ENCODE results near the gene SLC5A12.
"Not testable (repeated sequence)": the region's sequence is repeated elsewhere in the genome, so short reads cannot be mapped to it uniquely, and the experiment has no call there.

SLC5A12 gene

DNA sequence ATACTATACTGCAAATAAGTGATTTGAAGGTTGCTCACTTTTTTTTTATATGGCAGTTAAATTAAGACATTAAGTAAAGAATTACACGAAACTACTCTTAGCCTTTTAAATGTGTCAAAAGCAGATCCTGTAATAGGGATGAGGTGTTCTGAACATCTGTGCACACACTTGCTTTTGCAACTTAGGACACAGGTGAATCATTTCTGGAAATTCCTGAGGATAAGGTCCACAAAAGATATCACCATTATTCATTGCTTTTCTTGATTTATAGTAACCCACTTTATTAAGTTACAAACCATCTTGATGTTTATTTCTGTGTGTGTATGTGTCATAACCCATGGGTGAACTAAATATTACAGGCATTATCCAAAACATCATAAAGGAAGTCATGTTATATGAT is 55.9 kb downstream of the SLC5A12 start:
- Histone ChIP-seq H3K27me3 (replicated peaks) (no peaks in the 10 kb centered on the region), H3K27ac (no peak overlapping the region), H3K4me3 (ENCODE audit: low read depth, low read length) (no peak overlapping the region), H3K36me3 (replicated peaks) (no peaks in the 10 kb centered on the region)
- TF ChIP-seq, protein P1, sequence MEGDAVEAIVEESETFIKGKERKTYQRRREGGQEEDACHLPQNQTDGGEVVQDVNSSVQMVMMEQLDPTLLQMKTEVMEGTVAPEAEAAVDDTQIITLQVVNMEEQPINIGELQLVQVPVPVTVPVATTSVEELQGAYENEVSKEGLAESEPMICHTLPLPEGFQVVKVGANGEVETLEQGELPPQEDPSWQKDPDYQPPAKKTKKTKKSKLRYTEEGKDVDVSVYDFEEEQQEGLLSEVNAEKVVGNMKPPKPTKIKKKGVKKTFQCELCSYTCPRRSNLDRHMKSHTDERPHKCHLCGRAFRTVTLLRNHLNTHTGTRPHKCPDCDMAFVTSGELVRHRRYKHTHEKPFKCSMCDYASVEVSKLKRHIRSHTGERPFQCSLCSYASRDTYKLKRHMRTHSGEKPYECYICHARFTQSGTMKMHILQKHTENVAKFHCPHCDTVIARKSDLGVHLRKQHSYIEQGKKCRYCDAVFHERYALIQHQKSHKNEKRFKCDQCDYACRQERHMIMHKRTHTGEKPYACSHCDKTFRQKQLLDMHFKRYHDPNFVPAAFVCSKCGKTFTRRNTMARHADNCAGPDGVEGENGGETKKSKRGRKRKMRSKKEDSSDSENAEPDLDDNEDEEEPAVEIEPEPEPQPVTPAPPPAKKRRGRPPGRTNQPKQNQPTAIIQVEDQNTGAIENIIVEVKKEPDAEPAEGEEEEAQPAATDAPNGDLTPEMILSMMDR (IDR thresholded peaks at IDR 0.05; ENCODE audit: low read depth, low read length, missing control alignments): no peak
- no peak for DNase-seq
- in situ Hi-C loops (cut with HindIII; ENCODE audit: low pct_ligation_motif_present, low sequenced_read_pairs): no loop called here

DNA sequence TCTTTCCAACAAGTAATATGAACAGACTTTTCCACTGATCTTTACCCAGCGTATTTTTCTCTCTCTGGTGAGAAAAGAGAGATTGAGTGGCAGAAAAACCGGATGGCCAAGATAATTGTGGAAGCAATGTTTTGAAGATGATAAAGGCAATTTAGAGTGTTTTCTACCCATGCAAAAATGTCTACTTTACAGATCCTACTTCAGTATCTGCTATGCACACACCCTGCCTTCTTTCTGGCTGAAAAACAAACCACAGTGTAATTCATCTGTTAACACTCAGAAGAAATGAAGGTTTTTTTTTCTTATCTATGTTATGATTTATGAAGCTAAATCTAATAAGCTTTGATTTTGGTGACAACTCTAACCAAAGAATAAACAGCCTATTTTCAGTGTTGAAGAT is 56.8 kb downstream of the SLC5A12 start:
- in situ Hi-C loops (cut with HindIII; ENCODE audit: low pct_ligation_motif_present, low sequenced_read_pairs): no loop called here
- H3K27me3 ChIP-seq (replicated peaks): no peaks in the 10 kb centered on the region
- no peak for DNase-seq
- H3K4me3 ChIP-seq (ENCODE audit: low read depth, low read length): no peak overlapping the region
- TF ChIP-seq, protein P1 (IDR thresholded peaks at IDR 0.05; ENCODE audit: low read depth, low read length, missing control alignments): no peak
- H3K27ac ChIP-seq: no peak overlapping the region
- H3K36me3 ChIP-seq (replicated peaks): no peaks in the 10 kb centered on the region

DNA sequence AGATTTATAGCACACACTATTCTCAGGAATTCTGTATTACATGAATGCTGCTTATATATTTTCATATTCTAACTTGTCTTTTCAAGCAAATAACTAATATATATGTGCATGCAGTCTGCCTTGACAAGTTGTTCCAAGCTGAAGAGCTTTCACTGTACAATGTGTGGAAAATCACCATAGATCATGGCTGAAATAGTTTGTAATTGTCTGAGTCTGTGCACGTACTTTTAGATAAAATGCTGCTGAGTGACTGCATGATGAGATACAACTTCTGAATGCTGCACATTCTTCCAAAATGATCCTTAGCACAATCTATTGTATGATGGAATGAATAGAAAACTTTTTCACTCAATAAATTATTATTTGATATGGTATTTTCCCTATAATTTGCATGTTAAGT is 58.9 kb downstream of the SLC5A12 start:
- H3K4me3 ChIP-seq (ENCODE audit: low read depth, low read length): no peak overlapping the region
- H3K36me3 ChIP-seq (replicated peaks): no peaks in the 10 kb centered on the region
- no peak for DNase-seq
- TF ChIP-seq, protein P1 (IDR thresholded peaks at IDR 0.05; ENCODE audit: low read depth, low read length, missing control alignments): no peak
- no peak overlapping the region for H3K27ac ChIP-seq
- in situ Hi-C loops (cut with HindIII; ENCODE audit: low pct_ligation_motif_present, low sequenced_read_pairs): no loop called here
- H3K27me3 ChIP-seq (replicated peaks): no peaks in the 10 kb centered on the region

DNA sequence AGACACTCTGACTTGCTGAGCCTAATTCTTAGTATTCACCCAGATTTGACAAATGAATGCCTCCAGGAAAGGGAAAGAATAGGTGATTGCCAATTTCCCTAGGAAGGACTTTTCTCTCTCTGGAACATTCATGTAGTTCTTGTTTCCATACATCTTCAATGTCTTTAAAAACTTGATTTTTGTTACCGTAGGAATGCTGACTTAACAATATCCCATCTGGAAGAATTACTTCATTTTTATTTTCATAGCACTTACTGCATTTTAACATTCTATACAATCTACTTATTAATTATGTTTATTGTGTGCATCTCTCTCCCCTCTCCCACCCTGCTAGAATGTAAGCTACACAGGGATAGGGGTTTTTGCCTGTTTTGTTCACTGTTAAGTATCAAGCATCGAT is 66.6 kb downstream of the SLC5A12 start:
- Histone ChIP-seq H3K27ac (no peak overlapping the region), H3K27me3 (replicated peaks) (no peaks in the 10 kb centered on the region), H3K36me3 (replicated peaks) (no peaks in the 10 kb centered on the region), H3K4me3 (ENCODE audit: low read depth, low read length) (no peak overlapping the region)
- DNase-seq: no peak
- in situ Hi-C loops (cut with HindIII; ENCODE audit: low pct_ligation_motif_present, low sequenced_read_pairs): no loop called here
- TF ChIP-seq, protein P1 (IDR thresholded peaks at IDR 0.05; ENCODE audit: low read depth, low read length, missing control alignments): no peak

DNA sequence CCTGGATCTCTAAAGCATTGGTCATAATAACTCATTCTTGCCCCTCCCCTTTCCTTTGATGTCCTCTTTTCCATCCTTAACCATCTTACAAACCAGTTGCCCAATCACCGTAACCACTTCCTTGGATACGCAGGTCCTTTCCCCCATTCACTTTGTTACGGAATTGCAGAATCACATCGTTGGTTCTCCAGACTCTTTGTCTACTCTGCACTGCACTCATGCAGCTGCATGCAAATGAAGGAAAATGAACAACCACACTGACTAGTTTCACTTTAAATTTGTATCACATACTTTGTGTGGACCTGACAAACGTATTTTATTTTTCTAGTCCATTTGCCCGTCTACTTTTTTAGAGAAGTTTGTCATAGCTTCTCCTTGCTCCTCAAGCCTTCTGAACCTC is 69.9 kb downstream of the SLC5A12 start:
- in situ Hi-C loops (cut with HindIII; ENCODE audit: low pct_ligation_motif_present, low sequenced_read_pairs): no loop called here
- Histone ChIP-seq H3K27me3 (replicated peaks) (no peaks in the 10 kb centered on the region), H3K27ac (no peak overlapping the region), H3K4me3 (ENCODE audit: low read depth, low read length) (no peak overlapping the region), H3K36me3 (replicated peaks) (no peaks in the 10 kb centered on the region)
- TF ChIP-seq, protein P1 (IDR thresholded peaks at IDR 0.05; ENCODE audit: low read depth, low read length, missing control alignments): no peak
- DNase-seq: no peak

DNA sequence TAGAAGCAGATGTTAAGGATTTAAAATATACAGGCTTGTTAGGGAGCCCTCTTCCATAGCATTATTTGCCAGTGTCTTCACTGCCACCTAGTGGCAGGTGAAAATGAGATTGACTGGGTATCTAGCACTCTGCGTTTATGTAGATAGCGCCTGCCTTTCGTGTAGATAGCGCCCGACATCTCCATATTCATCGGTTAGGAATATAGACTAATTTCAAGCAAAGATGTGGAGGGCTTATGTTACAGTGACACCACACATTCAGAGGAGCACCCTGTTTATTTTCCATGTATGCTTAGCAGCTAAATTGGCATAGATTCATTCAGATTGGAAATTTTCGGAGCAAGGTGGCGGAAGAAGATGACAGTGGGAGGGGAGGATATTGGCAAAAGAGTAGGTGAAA is 72.0 kb downstream of the SLC5A12 start:
- Histone ChIP-seq H3K27me3 (replicated peaks) (no peaks in the 10 kb centered on the region), H3K27ac (no peak overlapping the region), H3K4me3 (ENCODE audit: low read depth, low read length) (no peak overlapping the region), H3K36me3 (replicated peaks) (no peaks in the 10 kb centered on the region)
- DNase-seq: peak; percentile 73
- in situ Hi-C loops (cut with HindIII; ENCODE audit: low pct_ligation_motif_present, low sequenced_read_pairs): no loop called here
- TF ChIP-seq, protein P1 (IDR thresholded peaks at IDR 0.05; ENCODE audit: low read depth, low read length, missing control alignments): peak; percentile 80

DNA sequence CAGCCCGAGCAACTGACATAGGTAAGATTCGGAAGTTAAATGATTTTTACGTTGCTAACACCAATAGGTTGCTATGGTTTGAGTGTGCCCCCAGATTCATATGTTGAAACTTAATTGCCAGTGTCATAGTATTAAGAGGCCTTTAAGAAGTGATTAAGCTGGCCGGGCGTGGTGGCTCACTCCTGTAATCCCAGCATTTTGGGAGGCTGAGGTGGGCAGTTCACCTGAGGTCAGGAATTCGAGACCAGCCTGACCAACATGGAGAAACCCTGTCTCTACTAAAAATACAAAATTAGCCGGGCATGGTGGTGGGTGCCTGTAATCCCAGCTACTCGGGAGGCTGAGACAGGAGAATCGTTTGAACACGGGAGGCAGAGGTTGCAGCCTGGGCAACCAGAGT is 78.5 kb downstream of the SLC5A12 start:
- H3K27me3 ChIP-seq (replicated peaks); in situ Hi-C loops (cut with HindIII; ENCODE audit: low pct_ligation_motif_present, low sequenced_read_pairs); H3K4me3 ChIP-seq (ENCODE audit: low read depth, low read length); DNase-seq; H3K36me3 ChIP-seq (replicated peaks); H3K27ac ChIP-seq: not testable (repeated sequence)
